H9 (cell line): ENCODE data around the gene SNAPC2. TPM values are rescaled to one million over a fixed set of nuclear protein-coding genes. Genes with fewer than 3 reads are reported as not detected.
A peak's percentile ranks its signal among the peaks of the same experiment; 100 is the strongest.

Source experiments
- DNase-seq: peaks from one replicate; pipeline ENCODE4 v3.0.0-alpha.2; 2017
- H2AFZ ChIP-seq: one replicate; pipeline ENCODE4 v1.6.1; 2013; ENCODE audit warnings: mild to moderate bottlenecking, low read length, control low read depth, moderate library complexity
- H2AK5ac ChIP-seq: 2 replicates; pipeline ENCODE4 v1.6.1; 2013; ENCODE audit warnings: low read length, control low read depth, mixed read lengths; ENCODE audit not compliant: insufficient read length
- H2BK120ac ChIP-seq: one replicate; pipeline ENCODE4 v1.6.1; 2013; ENCODE audit warnings: low read depth, mild to moderate bottlenecking, low read length, control low read depth, inconsistent platforms; ENCODE audit not compliant: poor library complexity, severe bottlenecking
- H2BK12ac ChIP-seq: 2 replicates; pipeline ENCODE4 v1.6.1; 2013; ENCODE audit warnings: low read length, control low read depth, mixed read lengths, low read depth; ENCODE audit not compliant: insufficient read length
- H2BK15ac ChIP-seq: 2 replicates; pipeline ENCODE4 v1.6.1; 2013; ENCODE audit warnings: low read depth, low read length, control low read depth
- H2BK20ac ChIP-seq: one replicate; pipeline ENCODE4 v1.6.1; 2013; ENCODE audit warnings: low read depth, mild to moderate bottlenecking, low read length, control low read depth, inconsistent platforms; ENCODE audit not compliant: poor library complexity, severe bottlenecking
- H2BK5ac ChIP-seq: 2 replicates; pipeline ENCODE4 v1.6.1; 2013; ENCODE audit warnings: low read length, control low read depth, mixed read lengths; ENCODE audit not compliant: insufficient read length
- H3K14ac ChIP-seq: 2 replicates; pipeline ENCODE4 v1.6.1; 2013; ENCODE audit warnings: low read length, control low read depth; ENCODE audit not compliant: insufficient read depth
- H3K18ac ChIP-seq: 2 replicates; pipeline ENCODE4 v1.6.1; 2013; ENCODE audit warnings: low read depth, mild to moderate bottlenecking, mixed read lengths, low read length, control low read depth; ENCODE audit not compliant: insufficient read length
- H3K23ac ChIP-seq: 2 replicates; pipeline ENCODE4 v1.6.1; 2013; ENCODE audit warnings: low read length, control low read depth, mixed read lengths, low read depth; ENCODE audit not compliant: insufficient read length
- H3K23me2 ChIP-seq: 2 replicates; pipeline ENCODE4 v1.6.1; 2013; ENCODE audit warnings: low read depth, mild to moderate bottlenecking, mixed read lengths, low read length, control low read depth; ENCODE audit not compliant: insufficient read length, poor library complexity, severe bottlenecking
- H3K27ac ChIP-seq: 2 replicates; pipeline ENCODE4 v1.5.1; 2013; ENCODE audit warnings: low read length, control low read depth, mixed read lengths, low read depth; ENCODE audit not compliant: insufficient read length
- H3K27me3 ChIP-seq: 2 replicates; pipeline ENCODE4 v1.6.1; 2013; ENCODE audit warnings: low read length, control low read depth, inconsistent platforms; ENCODE audit not compliant: insufficient read depth
- H3K4ac ChIP-seq: 2 replicates; pipeline ENCODE4 v1.6.1; 2013; ENCODE audit warnings: low read depth, mild to moderate bottlenecking, control low read depth, inconsistent platforms, low read length, moderate library complexity
- H3K4me1 ChIP-seq: 2 replicates; pipeline ENCODE4 v1.6.1; 2013; ENCODE audit warnings: low read length, control low read depth, inconsistent platforms; ENCODE audit not compliant: insufficient read depth
- H3K4me2 ChIP-seq: 2 replicates; pipeline ENCODE4 v1.6.1; 2013; ENCODE audit warnings: low read length, control low read depth, mixed read lengths; ENCODE audit not compliant: insufficient read length, insufficient read depth
- H3K56ac ChIP-seq: 2 replicates; pipeline ENCODE4 v1.6.1; 2013; ENCODE audit warnings: low read depth, mild to moderate bottlenecking, mixed read lengths, low read length, control low read depth; ENCODE audit not compliant: insufficient read length
- H3K79me1 ChIP-seq: 2 replicates; pipeline ENCODE4 v1.6.1; 2013; ENCODE audit warnings: low read depth, mild to moderate bottlenecking, moderate library complexity, low read length, control low read depth, inconsistent platforms; ENCODE audit not compliant: insufficient read depth, poor library complexity, severe bottlenecking
- H3K79me2 ChIP-seq: 2 replicates; pipeline ENCODE4 v1.6.1; 2013; ENCODE audit warnings: low read length, control low read depth, inconsistent platforms; ENCODE audit not compliant: insufficient read depth
- H3K9ac ChIP-seq: 2 replicates; pipeline ENCODE4 v1.6.1; 2013; ENCODE audit warnings: low read length, control low read depth, mixed read lengths; ENCODE audit not compliant: insufficient read length; ENCODE audit errors: extremely low read depth
- H3K9me3 ChIP-seq: one replicate; pipeline ENCODE4 v1.6.1; 2013; ENCODE audit warnings: low read depth, low read length, inconsistent platforms; ENCODE audit not compliant: control insufficient read depth
- H3T11ph ChIP-seq: one replicate; pipeline ENCODE4 v1.6.1; 2013; ENCODE audit warnings: mild to moderate bottlenecking, low read length, control low read depth, inconsistent platforms
- H4K20me1 ChIP-seq: one replicate; pipeline ENCODE4 v1.6.1; 2013; ENCODE audit not compliant: control insufficient read depth, insufficient read length, insufficient read depth
- H4K5ac ChIP-seq: 2 replicates; pipeline ENCODE4 v1.6.1; 2013; ENCODE audit warnings: low read depth, mild to moderate bottlenecking, mixed read lengths, low read length, control low read depth; ENCODE audit not compliant: insufficient read length
- H4K8ac ChIP-seq: replicated peaks from 2 replicates; pipeline ENCODE4 v1.6.1; 2013; ENCODE audit warnings: low read length, control low read depth, mixed read lengths, low read depth; ENCODE audit not compliant: insufficient read length
- H4K91ac ChIP-seq: 2 replicates; pipeline ENCODE4 v1.6.1; 2013; ENCODE audit warnings: low read depth, mild to moderate bottlenecking, moderate library complexity, mixed read lengths, low read length, control low read depth; ENCODE audit not compliant: insufficient read length
- H3K27ac Mint-ChIP-seq, 3 experiments: 2 replicates in 2 of 3; 3 replicates in 1 of 3; pipeline ENCODE4 v1.8.0; 2020 to 2021; ENCODE audit warnings: mixed read lengths in 3 of 3, mild to moderate bottlenecking in 1 of 3, moderate library complexity in 1 of 3
- H3K27me3 Mint-ChIP-seq: 2 replicates; pipeline ENCODE4 v1.8.0; 2021; ENCODE audit warnings: low read depth, mild to moderate bottlenecking, moderate library complexity, mixed read lengths
- H3K36me3 Mint-ChIP-seq, 3 experiments: 2 replicates in 2 of 3; 3 replicates in 1 of 3; pipeline ENCODE4 v1.8.0; 2020 to 2021; ENCODE audit warnings: low read depth in 3 of 3, mixed read lengths in 3 of 3; ENCODE audit not compliant: insufficient read depth in 1 of 3
- H3K4me1 Mint-ChIP-seq, 2 experiments: 2 replicates each; pipeline ENCODE4 v1.8.0; 2020; ENCODE audit warnings: mixed read lengths in 2 of 2
- H3K4me3 Mint-ChIP-seq, 2 experiments: 2 replicates in 1 of 2; 3 replicates in 1 of 2; pipeline ENCODE4 v1.8.0; 2020 to 2021; ENCODE audit warnings: mild to moderate bottlenecking in 2 of 2, mixed read lengths in 2 of 2, moderate library complexity in 1 of 2
- H3K9me3 Mint-ChIP-seq, 2 experiments: 2 replicates in 1 of 2; 3 replicates in 1 of 2; pipeline ENCODE4 v1.8.0; 2020; ENCODE audit warnings: mild to moderate bottlenecking in 2 of 2, mixed read lengths in 2 of 2, moderate library complexity in 1 of 2
- CTCF ChIP-seq: fragments of 200-600 bp; sonication (generic); conservative IDR thresholded peaks from 3 replicates; pipeline ENCODE4 v1.8.0; 2021; ENCODE audit warnings: antibody characterized with exemption, mild to moderate bottlenecking
- whole genome bisulfite sequencing: extraction: QIAGEN DNeasy Blood & Tissue Kit; methylation state at CpG from one replicate; pipeline ENCODE4 v1.1.7; 2013; ENCODE audit warnings: missing lambda C conversion rate, low lambda C conversion rate, mixed read lengths; ENCODE audit not compliant: insufficient read length; ENCODE audit errors: extremely low coverage; 5-methylcytosine and 5-hydroxymethylcytosine counted together
- total RNA-seq: library from RNA; stranded (reverse); gene quantifications from 2 replicates; pipeline ENCODE4 v1.2.1, GENCODE V29; 2021

The SNAPC2 gene
- total RNA-seq, 1 experiment from 2014 or later = 17.8 TPM

- H2BK5ac ChIP-seq = no peak overlapping the region
- H3K27me3 ChIP-seq = no peaks in the 10 kb centered on the region
- peaks cover 3% of the 10 kb centered on the region; the same call in 1 of the 2 replicates for H3K79me2 ChIP-seq
- no peak overlapping the region for H4K91ac ChIP-seq
- H3K56ac ChIP-seq = no peak overlapping the region
- no CpG with 5 or more reads among the region's 13 CpGs for WGBS
- H3K14ac ChIP-seq = no peak overlapping the region
- Mint-ChIP-seq H3K27ac (0 out of 7 replicates have a peak overlapping the region, but pooled peaks of 1 of the 3 experiments have one; percentile 51), H3K27me3 (no peaks in the 10 kb centered on the region), H3K36me3 (peaks cover 28 to 45% (median 43%) of the 10 kb centered on the region in 3 experiments), H3K4me1 (peaks cover 3 to 10% of the 10 kb centered on the region in 2 experiments; a peak in 2 of 4 replicates), H3K4me3 (peak overlapping the region; percentile 18 to 90; a peak in 1 of 5 replicates), H3K9me3 (peaks cover 0 to 2% of the 10 kb centered on the region in 2 experiments; a peak in 1 of 5 replicates)
- H3K23ac ChIP-seq = no peak overlapping the region
- H2AK5ac ChIP-seq = no peak overlapping the region
- no peak for TF ChIP-seq CTCF
- no peak overlapping the region for H2BK120ac ChIP-seq
- no peak overlapping the region for H2BK15ac ChIP-seq
- H4K20me1 ChIP-seq = no peaks in the 10 kb centered on the region
- no peak overlapping the region for H3K27ac ChIP-seq
- H3K4me1 ChIP-seq = no peaks in the 10 kb centered on the region
- H3K23me2 ChIP-seq = no peaks in the 10 kb centered on the region
- H3K79me1 ChIP-seq = peaks cover 9% of the 10 kb centered on the region
- H2BK20ac ChIP-seq = no peak overlapping the region
- no peak overlapping the region for H4K8ac ChIP-seq
- no peak overlapping the region for H3K4ac ChIP-seq
- H3T11ph ChIP-seq = no peak overlapping the region
- DNase-seq = no peak
- H3K4me2 ChIP-seq = no peak overlapping the region
- no peak overlapping the region for H3K9ac ChIP-seq
- H3K9me3 ChIP-seq = no peaks in the 10 kb centered on the region
- no peak overlapping the region for H2BK12ac ChIP-seq
- no peak overlapping the region for H4K5ac ChIP-seq
- H2AFZ ChIP-seq = no peak overlapping the region
- H3K18ac ChIP-seq = no peak overlapping the region
These were observed 20.7 kb downstream of the SNAPC2 start for GRCh38 chr19:7940841-7941240.
